SK-N-MC (cell line): ENCODE measurements around the gene URB2.

Experiments
- EZH2 ChIP-seq: fragments of 200-600 bp; sonication (generic); IDR thresholded peaks from one replicate; pipeline ENCODE4 v1.6.1; 2017; ENCODE audit warnings: antibody characterized with exemption
- FOXP2 ChIP-seq: optimal IDR thresholded peaks from 2 replicates; pipeline ENCODE3; 2011; ENCODE audit warnings: mild to moderate bottlenecking, moderate library complexity; ENCODE audit not compliant: insufficient read depth; ENCODE audit errors: extremely low read length, control extremely low read depth
- POLR2AphosphoS5 ChIP-seq: IDR thresholded peaks from 2 replicates; pipeline ENCODE4 v1.6.1; 2012; ENCODE audit warnings: mild to moderate bottlenecking, low read depth, low read length, borderline replicate concordance

DNA sequence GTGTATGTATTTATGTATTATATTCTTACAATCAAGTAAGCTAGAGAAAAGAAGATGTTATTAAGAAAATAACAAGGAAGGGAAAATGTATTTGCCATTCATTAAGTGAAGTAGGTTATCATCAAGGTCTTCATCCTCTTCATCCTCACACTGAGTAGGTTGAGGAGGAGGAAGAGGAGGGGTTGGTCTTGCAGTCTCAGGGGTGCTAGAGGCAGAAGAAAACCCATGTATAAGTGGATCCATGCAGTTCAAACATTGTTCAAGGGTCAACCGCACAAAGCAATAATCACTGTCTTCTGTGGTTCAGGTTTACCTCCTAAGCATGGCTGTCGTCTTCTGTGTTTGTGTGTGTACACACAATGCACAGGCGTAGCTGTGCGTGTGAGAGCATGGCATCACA is 16.9 kb downstream of the URB2 start:
- TF ChIP-seq POLR2AphosphoS5, result no peak
- TF ChIP-seq EZH2, result no peak
- no peak for TF ChIP-seq FOXP2
